GM18499 (cell line): ENCODE data around the gene DEFB119.
"Not testable (repeated sequence)": the region's sequence is repeated elsewhere in the genome, so short reads cannot be mapped to it uniquely, and the experiment has no call there.

Experiments
- ATAC-seq: cut with Tn5 transposase; IDR thresholded peaks from one replicate; pipeline ENCODE4 v1.9.1; 2021; ENCODE audit warnings: moderate number of reproducible peaks; ENCODE audit not compliant: insufficient read depth, unreplicated experiment

The DEFB119 gene, protein sequence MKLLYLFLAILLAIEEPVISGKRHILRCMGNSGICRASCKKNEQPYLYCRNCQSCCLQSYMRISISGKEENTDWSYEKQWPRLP

DNA sequence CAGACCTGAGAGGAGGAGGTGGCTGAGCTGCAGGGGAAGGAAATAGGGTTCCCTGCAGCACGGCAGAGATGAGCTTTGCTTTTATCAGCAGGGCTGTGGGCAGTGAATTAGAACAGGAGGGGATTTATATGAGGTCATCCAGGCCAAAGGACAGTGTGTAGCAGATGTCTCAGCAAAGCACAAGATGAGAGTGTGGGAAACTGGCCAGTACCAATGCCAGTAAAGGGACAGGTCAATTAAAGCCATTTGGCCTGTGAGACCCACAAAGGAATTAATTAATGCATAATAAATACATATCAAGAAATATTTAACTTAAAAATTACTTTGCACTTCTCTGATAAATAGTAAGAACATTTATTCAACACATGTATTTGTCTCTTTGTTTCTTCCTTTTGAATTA is at the start of gene DEFB119:
Gene DEFB119 (minus strand): TSS at position 101 of the 400 bp plus-strand sequence. CDS start 107 bp downstream, outside the sequence.
- no peak for ATAC-seq

DNA sequence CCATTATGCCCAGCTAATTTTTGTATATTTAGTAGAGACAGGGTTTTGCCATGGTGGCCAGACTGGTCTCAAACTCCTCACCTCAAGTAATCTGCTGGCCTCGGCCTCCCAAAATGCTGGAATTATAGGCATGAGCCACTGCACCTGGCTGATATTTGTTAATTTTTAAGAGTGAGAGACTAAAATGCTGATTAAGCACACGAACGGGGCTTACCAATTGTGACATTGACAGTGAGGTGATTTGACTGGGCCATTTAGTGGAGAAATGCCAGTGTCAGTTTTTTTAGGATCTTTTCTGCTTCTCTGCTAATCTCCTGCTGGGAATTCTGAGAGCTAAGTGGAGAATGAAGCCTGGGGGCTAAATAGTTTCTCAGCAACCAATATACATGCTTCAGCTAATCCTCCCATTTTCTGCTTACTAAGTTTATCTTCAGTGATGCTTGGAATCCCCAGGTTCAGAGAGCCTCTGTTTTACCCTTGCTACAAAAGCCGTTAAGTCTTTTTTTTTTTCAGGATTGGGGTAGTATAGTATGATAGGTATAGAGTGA is 40.3 kb upstream of the DEFB119 start:
- ATAC-seq = no peak

DNA sequence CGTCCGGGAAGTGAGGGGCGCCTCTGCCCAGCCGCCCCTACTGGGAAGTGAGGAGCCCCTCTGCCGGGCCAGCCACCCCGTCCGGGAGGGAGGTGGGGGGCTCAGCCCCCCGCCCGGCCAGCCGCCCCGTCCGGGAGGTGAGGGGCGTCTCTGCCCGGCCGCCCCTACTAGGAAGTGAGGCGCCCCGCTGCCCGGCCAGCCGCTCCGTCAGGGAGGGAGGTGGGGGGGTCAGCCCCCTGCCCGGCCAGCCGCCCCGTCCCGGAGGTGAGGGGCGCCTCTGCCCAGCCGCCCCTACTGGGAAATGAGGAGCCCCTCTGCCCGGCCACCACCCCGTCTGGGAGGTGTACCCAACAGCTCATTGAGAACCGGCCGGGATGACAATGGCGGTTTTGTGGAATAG is 37.2 kb upstream of the DEFB119 start:
- not testable (repeated sequence) for ATAC-seq

DNA sequence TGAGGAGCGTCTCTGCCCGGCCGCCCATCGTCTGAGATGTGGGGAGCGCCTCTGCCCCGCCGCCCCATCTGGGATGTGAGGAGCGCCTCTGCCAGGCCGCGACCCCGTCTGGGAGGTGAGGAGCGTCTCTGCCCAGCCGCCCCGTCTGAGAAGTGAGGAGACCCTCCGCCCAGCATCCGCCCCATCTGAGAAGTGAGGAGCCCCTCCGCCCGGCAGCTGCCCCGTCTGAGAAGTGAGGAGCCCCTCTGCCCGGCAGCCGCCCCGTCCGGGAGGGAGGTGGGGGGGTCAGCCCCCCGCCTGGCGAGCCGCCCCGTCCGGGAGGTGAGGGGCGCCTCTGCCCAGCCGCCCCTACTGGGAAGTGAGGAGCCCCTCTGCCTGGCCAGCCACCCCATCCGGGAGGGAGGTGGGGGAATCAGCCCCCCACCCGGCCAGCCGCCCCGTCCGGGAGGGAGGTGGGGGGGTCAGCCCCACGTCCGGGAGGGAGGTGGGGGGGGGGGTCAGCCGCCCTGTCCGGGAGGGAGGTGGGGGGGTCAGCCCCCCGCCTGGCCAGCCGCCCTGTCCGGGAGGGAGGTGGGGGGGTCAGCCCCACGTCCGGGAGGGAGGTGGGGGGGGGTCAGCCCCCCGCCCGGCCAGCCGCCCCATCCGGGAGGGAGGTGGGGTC is 36.6 kb upstream of the DEFB119 start:
- not testable (repeated sequence) for ATAC-seq

DNA sequence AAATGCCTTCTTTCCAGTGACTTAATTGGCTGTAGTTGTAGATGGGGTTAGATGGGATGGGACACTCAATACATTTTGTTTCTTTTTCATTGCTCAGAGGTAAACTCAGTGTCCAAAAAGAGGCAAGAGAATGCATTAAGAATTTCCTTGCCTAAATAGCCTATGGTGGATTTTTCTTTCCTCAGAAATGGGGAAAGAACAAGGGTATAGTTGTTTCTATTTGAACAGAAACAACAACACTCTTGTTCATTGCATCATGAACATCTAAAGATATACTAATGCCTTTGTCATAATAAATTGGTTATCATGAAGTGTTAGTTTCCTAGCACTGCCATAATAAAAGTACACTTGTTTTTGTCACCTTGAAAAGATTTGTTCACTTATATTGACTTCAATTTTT is 35.4 kb upstream of the DEFB119 start:
- no peak for ATAC-seq

DNA sequence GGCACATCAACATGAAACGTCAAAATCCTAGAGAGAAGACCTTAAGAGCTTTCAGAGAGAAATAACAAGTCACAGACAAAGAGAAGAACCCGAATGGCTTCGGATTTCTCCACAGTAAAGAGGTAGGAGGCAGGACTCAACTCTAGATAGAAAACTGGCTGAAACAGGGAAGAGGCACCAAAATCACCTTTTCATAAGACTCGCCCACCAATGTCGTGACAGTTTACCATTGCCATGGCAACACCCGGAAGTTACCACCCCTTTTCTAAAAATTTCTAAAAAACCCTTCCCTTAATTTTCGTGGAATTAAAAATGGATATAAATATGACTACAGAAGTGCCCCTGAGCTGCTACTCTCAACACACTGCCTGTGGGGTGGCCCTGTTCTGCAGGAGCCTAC is 27.9 kb upstream of the DEFB119 start:
- ATAC-seq = no peak

DNA sequence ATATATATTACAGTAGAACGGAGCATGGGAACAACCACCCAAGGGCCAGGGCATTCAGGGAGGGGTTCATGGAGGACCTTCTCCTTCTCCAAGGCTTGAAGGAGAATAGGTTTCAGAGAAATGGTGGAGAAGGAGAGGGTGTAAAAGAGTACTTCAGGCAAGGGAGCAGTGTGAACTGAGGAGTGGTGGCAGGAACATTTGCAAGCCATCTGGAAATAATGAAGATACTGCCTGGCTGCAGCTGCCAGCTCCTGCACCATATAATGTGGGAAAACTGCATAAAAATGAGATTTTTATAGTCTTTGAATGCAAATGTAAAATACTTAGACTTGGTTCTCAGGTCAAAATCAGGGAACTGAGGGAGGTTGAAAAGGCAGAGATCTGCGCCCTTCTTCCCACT is 25.3 kb upstream of the DEFB119 start:
- no peak for ATAC-seq

DNA sequence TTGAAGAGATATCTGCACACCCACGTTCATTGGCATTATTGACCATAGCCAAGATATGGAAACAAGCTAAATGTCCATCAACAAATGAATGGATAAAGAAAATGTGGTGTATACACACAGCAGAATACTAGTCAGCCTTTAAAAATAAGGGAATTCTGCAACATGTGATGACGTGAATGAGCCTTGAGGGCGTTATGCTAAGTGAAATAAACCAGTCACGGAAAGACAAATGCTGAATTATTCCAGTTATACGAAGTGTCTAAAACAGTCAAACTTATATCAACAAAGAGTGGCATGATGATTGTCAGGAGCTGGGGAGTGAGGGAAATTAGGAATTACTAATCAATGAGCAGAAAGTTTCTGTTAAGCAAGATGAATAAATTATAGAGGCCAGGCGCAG is 24.0 kb upstream of the DEFB119 start:
- ATAC-seq = no peak

DNA sequence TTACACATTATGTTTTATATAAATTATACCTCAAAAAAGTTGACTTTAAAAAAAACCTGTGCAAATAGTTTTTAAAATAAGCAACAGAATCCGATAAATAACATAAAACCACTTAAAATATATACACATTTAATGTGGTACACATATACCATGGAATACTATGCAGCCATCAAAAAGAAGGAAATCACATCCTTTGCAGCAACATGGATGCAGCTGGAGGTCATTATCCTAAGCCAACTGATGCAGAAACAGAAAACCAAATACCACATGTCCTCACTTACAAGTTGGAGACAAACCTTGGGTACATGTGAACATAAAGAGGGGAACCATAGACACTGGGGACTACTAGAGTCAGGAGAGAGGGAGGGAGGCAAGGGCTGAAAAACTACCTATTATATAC is 19.6 kb upstream of the DEFB119 start:
- no peak for ATAC-seq

DNA sequence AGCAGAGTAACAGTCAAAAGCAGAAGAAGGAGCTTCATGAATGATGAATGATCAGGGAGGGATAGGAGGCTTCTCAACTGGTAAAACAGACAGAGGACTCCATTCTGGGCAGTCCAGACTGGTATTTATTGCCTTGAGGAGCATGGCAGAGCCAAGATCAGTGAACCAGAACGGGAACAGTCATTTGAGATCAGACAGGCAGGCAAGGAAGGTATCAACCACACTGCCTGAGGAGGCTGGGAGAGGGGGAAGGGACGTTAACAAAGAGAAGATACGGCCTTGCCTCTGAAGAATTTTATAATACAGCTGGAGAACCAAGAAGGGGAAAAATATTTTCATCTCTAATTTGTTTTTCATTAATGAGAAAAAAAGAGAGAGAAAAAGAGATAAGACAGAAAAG is 15.7 kb upstream of the DEFB119 start, which contains the start of gene DEFB121:
Gene DEFB121 (minus strand): TSS at position 101 of the 400 bp plus-strand sequence. CDS start 63 bp downstream, at position 38.
- ATAC-seq = no peak

DNA sequence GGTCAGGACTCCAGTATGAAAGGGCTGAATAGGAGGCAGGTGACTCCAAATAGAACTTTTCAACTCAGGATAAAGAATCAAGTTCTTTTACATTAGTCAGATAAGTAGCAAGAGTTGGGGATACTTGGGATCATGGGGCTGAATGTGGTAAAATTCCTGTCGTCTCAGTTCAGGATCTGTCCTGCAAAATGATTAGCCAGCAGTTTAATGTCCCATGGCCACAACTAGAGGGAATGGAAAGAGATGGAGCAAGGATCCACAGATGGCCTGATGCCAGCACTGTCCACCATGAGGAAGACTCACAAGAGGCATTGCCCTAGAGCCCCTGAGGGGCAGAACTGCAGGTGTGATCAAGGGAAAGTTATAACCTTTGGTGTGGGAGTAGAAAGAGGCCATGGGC is 13.5 kb upstream of the DEFB119 start:
- no peak for ATAC-seq

DNA sequence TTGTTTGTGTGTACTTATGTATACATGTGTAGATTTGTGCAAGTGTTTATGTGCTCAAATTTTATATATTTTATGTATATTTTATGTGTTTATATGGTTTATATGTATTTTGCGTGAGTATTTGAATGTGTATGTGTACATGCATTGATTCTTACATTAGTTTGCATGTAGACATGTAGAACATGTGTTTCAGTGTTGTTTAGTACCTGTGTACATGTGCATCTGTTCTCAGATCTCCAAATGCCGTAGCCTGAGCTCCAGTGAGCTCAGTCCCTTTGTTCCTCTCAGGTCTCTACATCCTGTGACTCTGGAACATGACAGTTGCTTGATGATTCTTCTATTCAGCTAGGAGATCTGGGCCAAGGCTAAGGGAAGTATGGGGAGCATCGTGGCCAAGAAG is 4.5 kb upstream of the DEFB119 start:
- ATAC-seq = no peak

DNA sequence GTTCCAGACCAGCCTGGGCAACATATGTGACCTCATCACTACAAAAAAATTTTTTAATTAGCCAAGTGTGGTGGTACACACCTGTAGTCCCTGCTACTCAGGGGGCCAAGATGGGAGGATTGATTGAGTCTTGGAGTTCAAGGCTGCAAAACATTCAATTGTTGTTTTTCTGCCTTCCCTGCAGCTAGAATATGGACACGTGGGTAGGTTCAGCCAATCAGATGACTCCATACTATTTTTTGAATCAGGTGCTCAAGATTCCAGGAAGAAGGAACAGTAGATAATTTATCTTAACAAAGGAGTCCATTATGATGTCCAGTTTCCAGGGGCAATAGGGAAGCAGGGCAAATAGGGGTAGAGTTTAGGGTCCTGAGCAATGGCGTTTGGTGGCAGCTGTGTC is 2.4 kb upstream of the DEFB119 start:
- no peak for ATAC-seq

DNA sequence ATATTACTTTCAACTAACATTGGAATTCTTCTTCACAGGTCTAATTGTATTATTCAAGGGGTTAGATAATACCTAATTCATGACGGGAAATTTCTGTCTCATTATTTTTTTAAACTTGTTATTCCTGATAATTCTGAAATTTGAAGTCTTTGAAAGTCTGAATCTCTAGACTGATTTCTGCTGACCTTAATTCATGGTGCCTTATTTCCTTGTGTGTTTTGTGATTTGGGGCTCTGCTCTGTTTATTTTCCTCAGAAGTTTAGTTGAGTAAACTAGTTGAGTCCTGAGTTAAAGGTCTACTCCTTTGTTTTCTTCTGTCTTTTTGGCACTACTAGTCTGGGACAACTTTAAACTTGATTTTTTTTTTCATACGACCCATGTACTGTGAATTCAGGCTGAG is 16.0 kb downstream of the DEFB119 start:
- ATAC-seq = no peak

DNA sequence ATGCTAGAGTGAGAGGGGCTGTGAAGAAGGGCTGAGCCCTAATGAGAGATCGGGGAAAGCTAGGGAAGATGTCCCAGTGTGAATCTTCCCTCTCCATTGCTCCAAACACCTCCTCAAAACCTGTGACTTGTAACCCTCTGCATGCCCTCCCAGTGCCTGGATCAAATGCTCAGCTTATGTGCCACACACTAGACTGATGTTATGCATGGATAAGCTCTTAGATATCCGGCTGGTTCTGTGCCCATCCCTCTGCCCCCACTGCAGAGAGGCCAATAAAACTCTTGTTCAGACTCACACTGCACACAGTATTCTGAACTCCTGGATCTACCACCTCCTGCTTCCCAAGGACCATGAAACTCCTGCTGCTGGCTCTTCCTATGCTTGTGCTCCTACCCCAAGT is 22.1 kb downstream of the DEFB119 start, which contains the start of gene DEFB118:
Gene DEFB118 (plus strand): TSS at position 301 of the 400 bp plus-strand sequence. CDS start 50 bp downstream, at position 351.
- no peak for ATAC-seq

DNA sequence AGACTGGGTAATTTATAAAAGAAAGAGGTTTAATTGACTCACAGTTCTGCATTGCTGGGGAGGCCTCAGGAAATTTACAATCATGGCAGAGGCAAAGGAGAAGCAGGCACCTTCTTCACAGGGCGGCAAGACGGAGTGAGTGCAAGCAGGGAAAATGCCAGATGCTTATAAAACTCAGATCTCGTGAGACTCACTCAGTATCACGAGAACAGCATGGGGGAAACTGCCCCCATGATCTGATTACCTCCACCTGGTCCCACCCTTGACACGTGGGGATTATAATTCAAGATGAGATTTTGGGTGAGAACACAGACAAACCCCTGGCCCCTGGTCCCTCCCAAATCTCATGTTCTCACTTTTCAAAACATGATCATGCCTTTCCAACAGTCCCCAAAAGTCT is 26.1 kb downstream of the DEFB119 start:
- ATAC-seq = not testable (repeated sequence)

DNA sequence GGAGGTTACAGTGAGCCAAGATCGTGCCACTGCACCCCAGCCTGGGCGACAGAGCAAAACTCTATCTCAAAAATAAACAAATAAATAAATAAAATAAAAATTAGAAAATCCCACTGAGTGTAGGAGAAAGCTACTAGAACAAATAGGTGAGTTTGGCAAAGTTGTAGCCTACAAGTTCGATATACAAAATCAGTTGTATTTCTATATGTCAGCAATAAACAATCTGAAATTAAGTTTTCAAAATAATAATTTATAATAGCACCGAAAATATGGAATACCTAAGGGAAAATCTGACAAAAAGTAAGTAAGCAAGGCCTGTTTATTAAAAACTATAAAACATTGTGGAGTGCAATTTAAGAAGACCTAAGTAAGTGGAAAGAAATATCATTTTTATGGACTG is 27.1 kb downstream of the DEFB119 start:
- no peak for ATAC-seq

DNA sequence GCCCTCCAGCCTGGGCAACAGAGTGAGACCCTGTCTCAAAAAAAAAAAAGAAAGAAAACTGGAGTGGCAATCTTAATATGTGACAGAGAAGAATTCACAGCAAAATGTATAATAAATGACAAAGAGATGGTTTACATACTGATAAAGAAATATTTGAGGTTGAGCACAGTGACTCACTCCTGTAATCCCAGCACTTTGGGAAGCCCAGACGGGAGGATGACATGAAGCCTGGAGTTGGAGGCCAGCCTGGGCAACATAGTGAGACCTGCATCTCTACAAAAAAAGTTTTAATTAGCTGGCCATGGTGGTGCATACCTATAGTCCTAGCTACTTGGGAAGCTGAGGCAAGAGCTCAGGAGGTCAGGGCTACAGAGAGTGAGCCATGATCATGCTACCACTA is 34.4 kb downstream of the DEFB119 start:
- no peak for ATAC-seq

DNA sequence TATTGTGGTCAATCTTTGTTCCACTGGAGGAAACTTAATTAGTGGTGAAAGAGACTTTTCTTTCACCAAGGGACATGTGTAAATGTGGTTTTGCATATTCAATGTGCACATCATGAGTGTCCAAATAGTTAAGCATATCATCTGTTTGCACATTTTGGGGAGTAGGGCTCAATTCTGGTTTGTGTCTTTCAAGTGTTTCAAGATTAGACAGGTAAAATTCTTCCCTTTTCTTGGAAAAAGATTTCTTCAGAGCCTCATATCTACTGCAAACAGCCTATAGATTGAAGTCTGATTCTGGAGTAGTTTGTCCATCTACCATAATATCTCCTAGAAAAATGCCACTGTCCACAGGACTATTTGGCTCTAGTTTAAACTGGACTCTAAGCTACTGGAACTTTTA is 48.9 kb downstream of the DEFB119 start:
- ATAC-seq = no peak

DNA sequence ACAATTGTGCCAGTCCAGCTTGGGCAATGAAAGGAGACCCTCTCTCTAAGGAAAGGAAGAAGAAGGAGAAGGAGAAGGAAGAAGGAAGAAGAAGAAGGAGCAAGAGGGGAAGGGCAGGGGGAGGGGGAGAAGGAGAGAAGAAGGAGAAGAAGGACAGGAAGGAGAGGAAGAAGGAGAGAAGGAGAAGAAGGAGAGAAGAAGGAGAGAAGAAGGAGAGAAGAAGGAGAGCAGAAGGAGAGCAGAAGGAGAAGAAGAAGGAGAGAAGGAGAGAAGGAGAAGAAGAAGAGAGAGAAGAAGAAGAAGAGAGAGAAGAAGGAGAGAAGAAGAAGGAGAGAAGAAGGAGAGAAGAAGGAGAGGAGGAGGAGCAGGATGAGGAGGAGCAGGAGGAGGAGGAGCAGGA is 59.5 kb downstream of the DEFB119 start:
- ATAC-seq = no peak
